ENCODE data around the gene IL22. TPM values are rescaled to one million over a fixed set of nuclear protein-coding genes. Genes with fewer than 3 reads are reported as not detected.

Gene IL22
- total and polyA plus RNA-seq, 4 donors, result not detected

GRCh38 chr12:68271346-68271745 lies 17.9 kb upstream of the IL22 start:
- 50% methylated on average over 8 of the region's 8 CpGs for WGBS
- no peak overlapping the region for H3K4me3 ChIP-seq (ENCODE audit: low read depth in 1 of 3, low read length in 3 of 3)

GRCh38 chr12:68270358-68270757 lies 17.0 kb upstream of the IL22 start:
- WGBS, result 90% methylated on average over 3 of the region's 3 CpGs
- no peak for DNase-seq (ENCODE audit: low spot score)

More at GRCh38 chr12:68271346-68271745, 17.9 kb upstream of the IL22 start:
- Histone ChIP-seq H3K9me3 (ENCODE audit: control insufficient read depth in 4 of 4, low read length in 3 of 4) (no peaks in the 10 kb centered on the region), H3K9ac (ENCODE audit: low read depth in 1 of 2, low read length in 2 of 2) (no peak overlapping the region), H3K27ac (ENCODE audit: low read depth in 1 of 2, low read length in 2 of 2) (no peak overlapping the region), H3K4me1 (ENCODE audit: control insufficient read depth in 4 of 4, insufficient read depth in 4 of 4, low read length in 3 of 4) (no peaks in the 10 kb centered on the region), H3K36me3 (ENCODE audit: control insufficient read depth in 4 of 4, insufficient read depth in 3 of 4, low read depth in 1 of 4, low read length in 3 of 4) (no peaks in the 10 kb centered on the region), H3K27me3 (ENCODE audit: control insufficient read depth in 4 of 4, insufficient read depth in 4 of 4, low read length in 3 of 4) (no peaks in the 10 kb centered on the region)
- DNase-seq (ENCODE audit: low spot score), result no peak
- TF ChIP-seq EGR1 (IDR thresholded peaks at IDR 0.05; ENCODE audit: low read depth in 2 of 2), result no peak
- TF ChIP-seq TAF1 (conservative IDR thresholded peaks at IDR 0.05), result no peak

GRCh38 chr12:68269779-68270178 lies 16.4 kb upstream of the IL22 start:
- no peak overlapping the region for H3K4me3 ChIP-seq (ENCODE audit: low read depth in 1 of 3, low read length in 3 of 3)
- H3K4me1 ChIP-seq (ENCODE audit: control insufficient read depth in 4 of 4, insufficient read depth in 4 of 4, low read length in 3 of 4), result no peaks in the 10 kb centered on the region
- no peak for TF ChIP-seq GABPA (IDR thresholded peaks at IDR 0.05 in 1 of 2, conservative IDR thresholded peaks at IDR 0.05 in 1 of 2)
- no peak for TF ChIP-seq REST (IDR thresholded peaks at IDR 0.05)
- no peak for TF ChIP-seq RXRA (IDR thresholded peaks at IDR 0.05)
- TF ChIP-seq CTCF (IDR thresholded peaks at IDR 0.05; ENCODE audit: low read depth, low read length, missing input control), result no peak
- no peak for TF ChIP-seq FOXA2 (IDR thresholded peaks at IDR 0.05)
- no peak for TF ChIP-seq TAF1 (conservative IDR thresholded peaks at IDR 0.05)
- DNase-seq (ENCODE audit: low spot score), result no peak
- no peak overlapping the region for H3K27ac ChIP-seq (ENCODE audit: low read depth in 1 of 2, low read length in 2 of 2)
- no peak overlapping the region for H3K9ac ChIP-seq (ENCODE audit: low read depth in 1 of 2, low read length in 2 of 2)
- H3K27me3 ChIP-seq (ENCODE audit: control insufficient read depth in 4 of 4, insufficient read depth in 4 of 4, low read length in 3 of 4), result no peaks in the 10 kb centered on the region
- no peaks in the 10 kb centered on the region for H3K36me3 ChIP-seq (ENCODE audit: control insufficient read depth in 4 of 4, insufficient read depth in 3 of 4, low read depth in 1 of 4, low read length in 3 of 4)
- WGBS, result 90% methylated on average over 2 of the region's 2 CpGs
- no peaks in the 10 kb centered on the region for H3K9me3 ChIP-seq (ENCODE audit: control insufficient read depth in 4 of 4, low read length in 3 of 4)

More at GRCh38 chr12:68270358-68270757, 17.0 kb upstream of the IL22 start:
- Histone ChIP-seq H3K27me3 (ENCODE audit: control insufficient read depth in 4 of 4, insufficient read depth in 4 of 4, low read length in 3 of 4) (no peaks in the 10 kb centered on the region), H3K27ac (ENCODE audit: low read depth in 1 of 2, low read length in 2 of 2) (no peak overlapping the region), H3K4me3 (ENCODE audit: low read depth in 1 of 3, low read length in 3 of 3) (no peak overlapping the region), H3K9me3 (ENCODE audit: control insufficient read depth in 4 of 4, low read length in 3 of 4) (no peaks in the 10 kb centered on the region), H3K36me3 (ENCODE audit: control insufficient read depth in 4 of 4, insufficient read depth in 3 of 4, low read depth in 1 of 4, low read length in 3 of 4) (no peaks in the 10 kb centered on the region), H3K9ac (ENCODE audit: low read depth in 1 of 2, low read length in 2 of 2) (no peak overlapping the region), H3K4me1 (ENCODE audit: control insufficient read depth in 4 of 4, insufficient read depth in 4 of 4, low read length in 3 of 4) (no peaks in the 10 kb centered on the region)
- TF ChIP-seq MAX (IDR thresholded peaks at IDR 0.05) (no peak), FOXA2 (IDR thresholded peaks at IDR 0.05) (no peak), SP1 (IDR thresholded peaks at IDR 0.05) (no peak)
